Ecto neural progenitor cell (in vitro differentiated cells): Measurements from ENCODE around the gene IL34.
"Not testable (repeated sequence)": the region's sequence is repeated elsewhere in the genome, so short reads cannot be mapped to it uniquely, and the experiment has no call there.

Experiments used
- DNase-seq: peaks from one replicate; pipeline ENCODE4 v3.0.0-alpha.2; 2018; ENCODE audit warnings: low spot score

IL34 gene

DNA sequence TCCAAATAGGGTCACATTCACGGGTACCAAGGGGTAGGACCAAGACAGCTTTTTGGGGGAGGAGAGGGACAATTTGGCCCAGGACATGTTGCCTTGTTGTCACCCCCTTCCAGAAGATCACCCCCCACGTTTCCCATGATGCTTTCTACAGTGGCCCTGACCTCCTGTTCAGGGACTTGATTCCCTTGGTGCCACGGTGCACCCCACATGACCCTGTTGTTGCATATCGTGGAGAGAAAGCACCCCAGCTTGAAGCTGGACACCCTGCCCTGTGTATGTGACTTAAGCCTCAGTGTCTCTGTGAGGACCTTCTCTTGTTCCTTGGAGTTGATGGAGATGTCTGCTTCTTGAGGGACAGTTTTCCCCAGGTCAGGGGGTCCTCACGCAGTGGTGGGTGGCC lies 12.6 kb downstream of the IL34 start:
- DNase-seq, result peak; percentile 38

DNA sequence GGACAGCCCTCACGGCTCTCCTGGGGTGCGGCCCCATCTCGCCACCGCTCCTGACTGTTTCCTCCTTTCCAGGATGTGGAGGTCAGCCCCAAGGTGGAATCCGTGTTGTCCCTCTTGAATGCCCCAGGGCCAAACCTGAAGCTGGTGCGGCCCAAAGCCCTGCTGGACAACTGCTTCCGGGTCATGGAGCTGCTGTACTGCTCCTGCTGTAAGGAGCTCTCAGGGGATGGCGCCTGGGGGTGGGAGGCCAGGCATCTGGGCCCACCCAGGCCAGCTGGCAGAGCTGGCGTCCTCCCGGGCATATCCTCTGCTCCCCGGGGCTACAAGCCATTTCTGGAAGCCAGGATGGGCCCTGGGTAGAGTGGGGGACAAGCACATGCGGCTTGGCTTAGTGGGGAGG lies 13.2 kb downstream of the IL34 start:
- peak; percentile 43 for DNase-seq

DNA sequence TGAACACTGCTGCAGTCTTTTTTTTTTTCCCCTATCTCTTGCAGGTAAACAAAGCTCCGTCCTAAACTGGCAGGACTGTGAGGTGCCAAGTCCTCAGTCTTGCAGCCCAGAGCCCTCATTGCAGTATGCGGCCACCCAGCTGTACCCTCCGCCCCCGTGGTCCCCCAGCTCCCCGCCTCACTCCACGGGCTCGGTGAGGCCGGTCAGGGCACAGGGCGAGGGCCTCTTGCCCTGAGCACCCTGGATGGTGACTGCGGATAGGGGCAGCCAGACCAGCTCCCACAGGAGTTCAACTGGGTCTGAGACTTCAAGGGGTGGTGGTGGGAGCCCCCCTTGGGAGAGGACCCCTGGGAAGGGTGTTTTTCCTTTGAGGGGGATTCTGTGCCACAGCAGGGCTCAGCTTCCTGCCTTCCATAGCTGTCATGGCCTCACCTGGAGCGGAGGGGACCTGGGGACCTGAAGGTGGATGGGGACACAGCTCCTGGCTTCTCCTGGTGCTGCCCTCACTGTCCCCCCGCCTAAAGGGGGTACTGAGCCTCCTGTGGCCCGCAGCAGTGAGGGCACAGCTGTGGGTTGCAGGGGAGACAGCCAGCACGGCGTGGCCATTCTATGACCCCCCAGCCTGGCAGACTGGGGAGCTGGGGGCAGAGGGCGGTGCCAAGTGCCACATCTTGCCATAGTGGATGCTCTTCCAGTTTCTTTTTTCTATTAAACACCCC lies 13.8 kb downstream of the IL34 start:
- DNase-seq, result peak; percentile 44

DNA sequence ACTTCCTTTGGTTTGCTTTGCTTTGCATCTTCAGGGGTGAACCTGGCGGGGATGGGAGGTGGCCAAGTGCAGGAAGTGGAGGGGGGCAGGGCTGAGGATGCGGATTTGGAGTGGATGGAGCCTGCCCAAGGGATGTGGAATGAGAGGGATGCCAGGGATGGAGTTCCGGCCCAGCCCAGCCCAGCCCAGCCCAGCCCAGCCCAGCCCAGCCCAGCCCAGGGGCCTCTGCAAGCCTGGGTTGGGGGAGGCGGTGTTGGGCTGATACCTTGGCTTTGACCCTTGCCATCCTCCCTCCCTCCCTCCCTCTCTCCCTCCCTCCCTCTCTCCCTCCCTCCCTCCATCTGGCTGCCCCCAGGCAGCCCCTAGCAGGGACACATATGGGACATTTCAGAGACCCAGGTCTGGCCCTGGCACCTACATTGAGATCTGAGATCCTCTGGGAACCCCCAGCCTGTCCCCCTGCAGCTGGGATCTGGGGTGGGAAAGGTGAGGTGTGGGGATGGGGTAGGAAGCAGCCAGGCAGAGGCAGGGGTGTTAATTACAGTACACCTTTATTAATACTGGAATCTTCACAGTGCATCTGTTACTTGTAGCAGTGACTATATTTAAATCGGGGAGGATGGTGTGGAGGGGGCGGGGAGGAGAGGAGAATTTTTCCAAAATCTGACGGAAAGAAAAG lies 14.5 kb downstream of the IL34 start:
- DNase-seq, result peak; percentile 36

DNA sequence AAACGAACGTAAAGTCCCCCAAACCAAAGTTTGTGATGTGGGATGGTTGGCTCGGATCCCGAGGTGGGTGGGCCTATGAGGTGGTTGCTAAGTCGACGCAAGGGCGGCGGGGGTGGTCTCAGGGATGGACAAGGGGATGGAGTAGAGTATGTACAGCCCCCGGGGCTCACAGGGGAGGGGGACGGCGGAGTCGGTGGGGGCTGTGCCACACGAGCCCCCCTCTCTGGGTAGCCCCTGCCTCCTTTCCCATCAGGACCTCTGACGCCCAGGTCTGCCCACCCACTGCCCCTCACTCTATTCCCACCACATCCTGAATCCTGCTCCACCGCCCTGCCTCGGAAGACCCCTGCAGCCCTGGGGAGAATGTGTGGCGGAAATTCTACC lies 15.2 kb downstream of the IL34 start:
- peak; percentile 39 for DNase-seq

DNA sequence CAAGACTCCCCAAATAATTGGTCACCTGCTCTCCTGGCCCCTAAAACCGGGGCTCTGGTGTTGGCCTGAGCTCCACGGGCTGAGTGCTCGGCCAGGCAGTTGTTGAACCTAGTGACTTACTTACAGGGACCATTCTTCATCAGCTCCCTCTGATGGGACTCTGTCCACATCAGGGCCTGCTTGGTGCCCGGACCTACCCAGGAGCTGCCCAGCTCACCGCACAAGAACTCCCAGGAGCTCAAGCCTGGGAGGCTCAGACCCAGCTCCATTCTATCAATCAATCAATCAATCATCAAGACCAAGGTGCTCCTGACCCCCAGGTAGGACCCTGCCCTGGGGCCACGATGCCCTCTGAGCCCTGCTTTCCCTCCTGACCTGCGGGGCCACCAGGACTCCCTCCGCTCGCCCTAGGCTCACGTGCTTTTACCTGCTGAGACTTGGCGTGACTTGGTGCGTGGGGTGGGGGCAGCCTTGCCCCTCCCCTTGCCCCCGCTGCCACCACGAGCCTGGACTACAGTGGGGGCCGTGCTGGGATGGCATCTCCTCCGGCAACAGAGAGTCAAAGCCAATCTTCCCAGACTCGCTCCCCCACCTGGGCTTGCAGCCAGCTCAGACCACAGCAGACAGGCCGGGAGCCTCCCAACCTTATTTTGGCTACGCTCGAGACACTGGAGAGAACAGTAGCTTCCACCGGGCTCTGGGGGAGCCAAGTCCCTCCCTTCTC lies 15.7 kb downstream of the IL34 start:
- peak; percentile 39 for DNase-seq

DNA sequence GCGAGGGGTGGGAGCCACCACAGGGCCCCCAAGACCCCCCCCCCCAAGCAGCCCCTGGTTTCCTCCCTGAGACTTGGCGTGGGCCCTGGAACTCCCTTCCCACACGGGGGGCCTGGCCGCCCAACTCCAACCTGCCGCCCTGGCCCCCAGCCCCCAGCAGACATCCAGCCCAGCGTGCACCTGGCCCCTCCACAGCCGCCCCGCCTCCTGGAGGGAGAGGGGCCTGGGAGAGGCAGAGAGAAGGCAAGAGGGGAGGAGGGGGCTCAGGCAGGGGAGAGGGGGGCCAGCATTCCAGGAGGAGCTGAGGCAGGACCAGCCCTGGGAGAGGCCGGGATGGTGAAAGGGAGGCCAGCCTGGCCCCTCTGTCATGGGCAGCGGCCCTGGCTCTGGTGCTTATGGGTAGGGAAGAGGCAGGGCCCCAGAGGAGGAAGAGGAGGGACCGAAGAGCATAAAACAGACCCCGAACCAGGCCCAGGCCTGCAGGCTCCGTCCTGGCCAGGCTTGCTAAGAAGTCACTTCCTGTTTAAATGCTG lies 16.7 kb downstream of the IL34 start:
- no peak for DNase-seq

DNA sequence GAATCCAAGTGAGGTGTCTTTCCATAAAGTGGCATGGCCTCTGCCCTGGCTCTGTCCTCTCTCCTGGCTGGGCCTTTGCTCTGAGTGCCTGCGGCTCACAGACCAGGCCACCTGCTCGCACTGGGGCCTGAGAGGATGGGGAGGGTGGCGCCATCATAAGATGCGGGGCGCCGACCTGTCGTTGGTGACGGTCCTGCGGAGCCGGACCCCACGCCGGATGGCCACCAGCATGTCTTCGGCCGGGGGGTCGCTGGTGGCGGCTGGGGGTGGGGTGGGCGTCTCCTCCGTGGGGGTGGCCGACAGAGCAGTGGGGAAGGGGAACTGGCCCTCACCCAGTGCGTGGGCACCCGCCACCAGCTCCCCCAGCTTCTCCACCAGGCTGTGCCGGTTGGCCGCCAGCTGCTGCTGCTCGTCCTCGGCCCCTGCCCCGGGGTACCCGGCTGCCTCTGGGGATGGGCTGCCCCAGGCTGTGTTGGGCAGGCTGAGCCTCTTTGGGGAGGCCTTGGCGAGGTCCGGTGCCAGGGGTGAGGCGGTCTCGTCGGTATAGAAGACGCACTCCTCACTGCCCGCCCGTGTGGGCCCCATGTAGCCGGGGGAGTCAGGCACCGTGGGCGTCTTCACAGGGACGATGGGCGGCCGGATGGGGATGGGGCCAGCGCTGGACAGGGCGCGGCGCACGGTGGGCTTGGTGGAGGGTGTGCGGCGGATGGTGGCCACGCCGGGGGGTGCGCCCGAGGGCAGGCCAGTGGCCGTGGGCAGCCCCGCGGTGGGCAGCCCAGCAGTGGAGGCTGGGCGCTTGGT lies 17.4 kb downstream of the IL34 start:
- DNase-seq, result peak; percentile 43

DNA sequence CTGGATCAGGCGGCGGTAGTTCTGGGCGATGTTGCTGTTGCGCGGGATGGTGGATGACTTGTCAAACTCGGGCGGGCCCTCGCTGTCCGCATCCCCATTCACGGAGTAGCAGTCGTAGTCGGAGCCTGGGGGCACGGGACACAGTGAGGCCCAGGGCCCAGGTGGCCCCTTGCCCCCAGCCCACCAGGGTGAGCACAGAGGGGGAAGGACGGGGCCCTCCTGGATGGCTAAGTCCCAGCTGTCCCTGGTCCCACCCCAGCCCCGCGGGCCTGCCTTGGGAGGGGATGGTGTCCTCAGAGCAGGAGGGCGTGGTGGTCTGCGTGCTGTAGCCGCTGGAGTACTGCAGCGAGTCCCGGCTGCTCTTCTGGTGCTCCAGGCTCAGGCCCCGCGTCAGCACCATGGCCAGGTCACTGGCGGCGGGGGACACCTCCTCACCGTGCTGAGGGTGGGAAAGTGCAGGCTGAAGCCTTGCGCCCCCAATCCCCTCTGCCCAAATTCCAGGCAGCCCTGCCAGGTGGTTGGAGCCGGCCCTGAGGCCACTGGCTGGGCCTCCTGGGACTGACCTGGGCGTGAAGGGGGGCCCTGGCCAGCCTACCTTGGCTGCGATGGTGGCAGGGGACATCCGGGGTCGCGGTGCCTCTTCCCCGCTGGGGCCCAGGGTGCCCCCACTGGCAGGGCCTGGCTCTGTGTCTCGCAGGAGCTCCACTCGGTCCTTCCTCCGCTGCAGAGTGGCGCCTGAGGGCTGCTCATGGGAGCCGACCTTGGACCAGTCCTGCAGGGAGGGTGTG lies 18.2 kb downstream of the IL34 start:
- peak; percentile 42 for DNase-seq

DNA sequence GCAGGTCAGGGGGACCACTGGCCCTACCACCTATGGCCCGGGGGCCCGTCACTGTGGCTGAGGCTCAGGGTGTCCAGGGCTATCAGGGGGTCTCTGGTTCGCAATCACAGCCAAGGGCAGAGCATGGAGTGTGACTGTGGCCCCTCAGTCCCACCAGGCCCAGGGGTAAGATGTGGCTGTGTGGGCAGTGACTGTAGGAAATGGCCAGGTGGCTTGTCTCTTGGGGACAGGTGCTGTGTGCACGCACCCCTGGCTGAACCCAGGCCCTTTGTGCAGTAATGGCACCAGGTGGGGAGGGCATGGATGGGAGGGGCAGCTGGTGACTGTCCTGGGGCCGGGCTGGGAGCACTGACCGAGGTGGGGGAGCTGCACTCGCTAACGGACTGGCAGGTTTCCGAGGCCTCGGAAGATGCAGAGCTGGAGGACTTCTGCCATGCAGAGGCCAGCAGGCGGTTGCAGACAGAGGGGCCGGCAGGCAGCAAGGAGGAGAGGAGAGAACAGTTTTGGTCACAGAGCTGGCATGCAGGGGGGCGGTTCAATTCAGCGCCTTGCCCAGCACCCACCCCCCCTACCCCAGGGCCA lies 18.8 kb downstream of the IL34 start:
- DNase-seq, result no peak

DNA sequence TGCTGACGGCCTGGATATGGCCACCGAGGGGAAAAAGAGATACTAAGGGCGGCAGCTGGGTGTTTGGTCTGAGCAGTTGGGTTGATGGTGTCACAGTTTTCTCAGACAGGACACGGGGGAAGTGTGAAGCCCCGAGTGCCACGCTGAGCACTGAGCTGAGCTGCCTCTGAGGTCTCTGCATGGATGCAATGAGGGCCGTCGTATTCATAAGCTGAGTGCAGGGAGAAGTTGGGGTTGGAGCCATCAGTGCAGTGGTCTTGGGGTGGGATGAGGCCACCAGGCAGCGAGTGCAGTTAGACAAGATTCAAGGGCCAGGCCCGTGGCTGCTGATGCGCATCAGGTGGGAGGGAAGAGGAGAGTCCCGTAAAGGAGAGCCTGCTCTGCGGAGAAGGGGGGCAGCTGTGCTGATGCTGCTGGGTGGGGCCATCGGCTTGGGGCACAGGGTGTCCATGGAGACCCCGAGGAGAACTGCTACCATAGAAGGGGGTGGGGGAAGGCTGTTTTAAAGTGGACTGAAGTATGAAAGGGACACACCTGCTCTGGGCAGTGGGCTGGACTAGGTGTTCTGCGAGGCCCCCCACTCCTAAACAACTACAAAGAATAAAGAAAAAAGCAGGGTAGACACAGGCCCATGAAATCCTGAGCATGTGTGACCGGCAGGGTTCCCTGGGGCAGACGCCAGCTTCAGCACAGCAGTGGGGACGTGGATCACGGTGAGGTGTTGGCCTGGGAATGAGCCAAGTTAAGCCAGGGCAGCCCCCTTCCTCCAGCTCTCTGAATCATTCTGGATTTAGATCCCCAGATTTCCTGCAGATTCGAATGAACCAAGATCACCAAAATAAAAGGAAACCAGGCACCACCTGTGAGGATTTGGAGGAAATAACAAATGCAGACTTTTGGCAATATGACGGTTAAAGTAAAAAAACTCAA lies 19.7 kb downstream of the IL34 start:
- DNase-seq, result no peak

DNA sequence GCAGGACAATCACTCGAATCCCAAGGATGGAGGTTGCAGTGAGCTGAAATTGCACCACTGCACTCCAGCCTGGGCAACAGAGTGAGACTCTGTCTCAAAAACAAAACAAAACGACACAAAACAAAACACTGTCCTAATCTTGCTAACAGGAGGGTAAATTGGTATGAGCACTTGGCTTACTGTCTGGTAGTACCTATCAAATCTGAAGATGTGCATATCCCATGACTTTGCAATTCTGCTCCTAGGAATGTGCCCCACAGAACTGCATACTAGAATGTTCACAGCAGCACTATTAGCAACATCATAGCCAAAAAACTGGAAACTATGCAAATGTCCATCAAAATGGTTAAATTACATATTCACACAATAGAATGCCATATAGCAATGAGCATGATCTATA lies 23.8 kb downstream of the IL34 start:
- no peak for DNase-seq

DNA sequence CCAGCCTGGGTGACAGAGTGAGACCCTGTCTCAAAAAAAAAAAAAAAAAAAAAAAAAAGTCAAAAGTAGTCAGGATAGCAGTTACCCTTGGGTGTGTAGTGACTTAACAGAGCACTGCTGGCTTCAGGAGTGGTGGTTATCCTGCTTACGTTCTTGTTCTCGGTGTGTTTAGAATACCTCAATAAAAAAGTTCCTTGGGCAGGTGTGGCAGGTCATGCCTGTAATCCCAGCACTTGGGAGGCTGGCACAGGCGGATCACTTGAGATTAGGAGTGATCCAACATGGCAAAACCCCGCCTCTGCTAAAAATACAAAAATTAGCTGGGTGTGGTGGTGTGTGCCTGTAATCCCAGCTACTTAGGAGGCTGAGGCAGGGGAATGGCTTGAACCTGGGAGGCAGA lies 24.6 kb downstream of the IL34 start:
- not testable (repeated sequence) for DNase-seq

DNA sequence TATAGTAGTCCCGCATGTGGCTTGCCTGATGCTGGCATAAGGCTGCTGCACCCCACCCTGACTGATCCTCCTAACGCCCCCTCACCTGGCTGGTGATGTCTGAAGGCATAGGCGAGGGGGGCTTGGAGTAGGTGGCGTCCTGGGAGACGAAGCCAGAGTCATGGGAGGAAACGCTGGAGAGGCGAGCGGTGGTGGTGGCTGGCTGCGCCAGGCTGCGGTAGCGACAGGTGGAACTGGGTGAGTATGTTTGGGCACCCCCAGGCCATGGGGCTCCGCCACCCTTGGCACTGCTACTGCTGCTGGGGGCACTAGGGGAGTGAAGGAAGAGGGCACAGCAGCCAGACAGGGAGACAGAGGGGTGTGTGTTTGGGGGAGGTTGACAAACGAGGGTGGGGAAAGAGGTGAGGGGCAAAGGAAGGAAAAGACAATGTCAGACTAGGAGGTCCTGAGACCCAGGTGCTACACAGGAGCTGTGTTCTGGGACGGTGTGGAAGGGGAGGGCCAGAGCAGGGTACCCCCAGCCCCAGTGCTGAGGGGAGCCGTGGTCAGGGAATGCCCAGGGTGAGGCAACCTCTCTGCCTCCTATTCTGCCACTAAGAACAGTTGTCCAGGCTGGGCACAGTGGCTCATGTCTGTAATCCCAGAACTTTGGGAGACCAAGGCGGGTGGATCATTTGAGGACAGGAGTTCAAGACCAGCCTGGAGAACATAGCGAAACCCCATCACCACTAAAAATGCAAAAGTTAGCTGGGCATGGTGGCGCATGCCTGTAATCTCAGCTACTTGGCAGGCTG lies 28.1 kb downstream of the IL34 start:
- no peak for DNase-seq

DNA sequence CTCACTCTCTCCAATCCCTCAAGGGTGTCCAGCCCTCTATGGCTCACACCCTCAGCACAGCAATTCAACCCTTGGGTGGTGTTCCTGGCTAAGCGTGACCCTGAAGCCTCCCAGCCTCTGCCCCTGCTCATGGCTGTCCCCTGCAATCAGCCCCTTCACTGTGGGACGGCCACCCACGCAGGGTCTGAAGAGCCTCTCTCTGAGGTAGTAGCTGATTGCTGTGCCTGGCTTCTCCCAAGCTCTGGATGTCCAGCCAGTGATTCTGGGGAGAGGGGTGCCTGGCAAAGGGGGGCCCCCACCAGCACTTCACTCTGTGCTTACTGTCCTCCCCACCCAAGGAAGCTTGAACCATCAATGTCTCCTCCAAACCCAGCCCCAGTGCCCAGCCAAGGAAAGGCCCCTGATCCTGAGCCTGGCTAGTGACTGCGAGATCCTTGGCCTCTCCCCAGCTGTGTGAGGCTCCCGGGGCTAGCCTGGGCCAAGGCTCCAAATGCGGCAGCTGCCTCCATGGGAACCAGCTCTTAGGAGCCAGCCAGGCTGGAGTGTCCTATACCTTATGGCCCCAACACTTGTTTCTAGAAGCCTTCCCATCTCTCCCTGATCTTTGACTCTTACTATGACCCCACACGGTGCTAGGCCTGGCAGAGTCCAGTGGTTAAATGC lies 29.6 kb downstream of the IL34 start:
- DNase-seq, result no peak

DNA sequence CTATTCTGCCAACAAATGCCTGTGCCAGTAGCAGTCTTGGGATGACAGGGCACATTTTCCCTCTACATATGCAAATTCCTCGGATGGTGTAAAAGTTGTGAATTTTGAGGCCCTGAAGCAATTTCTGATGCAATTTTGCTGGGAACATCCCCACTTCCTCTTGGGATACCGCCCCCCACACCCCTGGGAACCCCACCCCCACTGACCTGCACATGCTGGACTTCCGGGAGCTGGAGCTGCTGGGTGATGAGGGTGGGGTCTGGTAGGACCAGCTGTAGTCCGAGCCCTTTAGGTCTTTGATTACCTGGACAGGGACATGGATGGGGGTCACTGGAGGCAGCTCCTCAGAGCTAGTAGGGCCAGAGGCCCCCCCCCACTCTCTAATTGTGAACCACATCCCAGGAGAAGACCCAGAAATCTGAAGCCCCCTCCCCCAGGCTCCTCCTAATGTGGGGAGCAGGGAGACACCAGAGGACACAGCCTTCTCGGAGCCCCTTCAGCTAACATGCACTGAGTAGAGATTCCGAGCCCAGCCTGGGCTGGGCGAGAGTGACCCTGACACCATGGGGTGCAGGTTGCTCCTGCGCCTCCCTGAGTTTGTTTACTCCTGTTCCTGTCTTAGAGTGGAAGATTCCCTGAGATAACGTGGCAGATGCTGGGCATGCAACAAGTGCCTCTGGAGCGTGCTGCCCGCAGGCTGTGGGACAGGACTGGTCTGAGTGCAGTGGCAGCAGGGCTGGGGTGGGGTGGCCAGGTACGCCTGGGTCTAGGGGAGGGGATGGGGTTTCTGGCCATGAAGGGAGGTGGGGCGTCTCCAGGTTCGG lies 30.5 kb downstream of the IL34 start:
- no peak for DNase-seq

DNA sequence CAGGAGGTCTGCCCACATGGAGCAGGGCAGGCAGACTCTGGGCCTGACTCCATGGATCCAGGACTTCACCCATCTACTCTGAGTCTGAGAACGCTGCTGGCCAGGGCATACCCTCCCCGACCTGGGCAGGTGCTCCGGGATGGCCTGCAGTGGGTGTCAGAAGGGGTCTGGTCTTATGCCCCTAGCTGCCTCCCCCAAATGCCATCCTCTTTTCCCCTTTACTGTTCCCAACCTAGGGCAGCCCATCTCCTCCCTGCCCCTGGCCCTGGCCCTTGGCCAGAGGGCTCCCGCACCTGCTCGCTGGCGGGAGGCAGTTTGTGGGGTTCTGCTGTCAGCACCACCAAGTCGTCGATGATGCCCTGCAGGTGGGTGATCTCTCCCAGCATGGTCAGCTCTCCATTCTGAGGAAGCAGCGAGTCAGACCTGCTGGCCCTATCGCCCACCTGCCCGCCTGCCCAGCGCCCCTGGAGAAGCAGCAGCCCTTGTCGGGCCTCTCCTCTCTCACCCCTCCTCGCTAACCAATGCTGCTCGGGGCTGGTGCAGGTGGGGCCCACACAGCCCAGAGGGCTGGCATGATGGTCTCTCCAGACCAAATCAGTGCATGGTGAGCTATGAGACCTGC lies 31.3 kb downstream of the IL34 start:
- no peak for DNase-seq
